ENCODE results near the gene SLC1A2.

DNA sequence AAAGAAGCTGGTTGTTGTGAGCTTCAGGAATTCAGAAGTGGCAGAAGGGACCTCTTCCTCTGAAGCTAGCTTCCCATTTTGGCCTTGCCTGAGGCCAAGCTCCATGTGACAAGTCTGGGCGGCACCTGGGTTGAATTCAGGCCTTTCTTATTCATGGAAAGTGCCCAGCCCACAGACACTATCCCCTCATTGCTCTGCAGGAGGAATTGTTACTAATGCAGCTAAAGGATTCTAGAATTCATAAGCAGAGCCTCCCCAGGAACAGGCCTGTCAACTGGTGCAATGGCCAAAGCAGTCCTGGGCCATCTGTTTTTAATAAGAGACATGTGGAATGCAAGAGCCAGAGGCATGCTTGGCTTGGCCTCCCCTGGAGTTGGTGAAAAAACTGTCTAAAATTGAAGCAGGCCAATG is 71.4 kb downstream of the SLC1A2 start:
- TF ChIP-seq TAF1 (IDR thresholded peaks at IDR 0.05; ENCODE audit: borderline replicate concordance, low read depth, low read length) (no peak), POLR2A (IDR thresholded peaks at IDR 0.05; ENCODE audit: low read depth, low read length) (no peak)
